Ishikawa (cell line): ENCODE data around the gene STXBP3.

Experiments
- CEBPB ChIP-seq: IDR thresholded peaks from 2 replicates; pipeline ENCODE4 v1.6.1; 2012
- EP300 ChIP-seq: IDR thresholded peaks from 2 replicates; pipeline ENCODE4 v1.6.1; 2012; ENCODE audit warnings: borderline replicate concordance
- FOXM1 ChIP-seq: IDR thresholded peaks from 2 replicates; pipeline ENCODE4 v1.6.1; 2012; ENCODE audit warnings: low read depth, borderline replicate concordance
- MAX ChIP-seq: IDR thresholded peaks from 2 replicates; pipeline ENCODE4 v1.6.1; 2012
- RAD21 ChIP-seq: IDR thresholded peaks from 2 replicates; pipeline ENCODE4 v1.6.1; 2012; ENCODE audit warnings: low read depth
- REST ChIP-seq: IDR thresholded peaks from 2 replicates; pipeline ENCODE4 v1.6.1; 2012; ENCODE audit warnings: low read depth, mild to moderate bottlenecking
- TAF1 ChIP-seq: IDR thresholded peaks from 2 replicates; pipeline ENCODE4 v1.6.1; 2012; ENCODE audit warnings: low read depth, mild to moderate bottlenecking
- YY1 ChIP-seq: IDR thresholded peaks from 2 replicates; pipeline ENCODE4 v1.6.1; 2012; ENCODE audit warnings: low read depth
- ZBTB7A ChIP-seq: IDR thresholded peaks from 2 replicates; pipeline ENCODE4 v1.6.1; 2012; ENCODE audit warnings: low read depth

GRCh38 chr1:108845446-108845845, 99.0 kb downstream of the STXBP3 start:
- TF ChIP-seq CEBPB (no peak), MAX (no peak), RAD21 (no peak), ZBTB7A (no peak), REST (no peak), TAF1 (no peak), FOXM1 (no peak), YY1 (no peak), EP300 (no peak)
